GM12878 (cell line): ENCODE results near the gene MYBL2. TPM values are rescaled to one million over a fixed set of nuclear protein-coding genes. Genes with fewer than 3 reads are reported as not detected.

Experiments used
- ATAC-seq: fragments of 200-7000 bp; cut with Tn5 transposase; 3 replicates; pipeline ENCODE4 v1.9.1; 2020; ENCODE audit warnings: mild to moderate bottlenecking, moderate library complexity
- BruUV-seq: library from RNA; stranded (reverse); fragments of 400-500 nt; replicated peaks from 2 replicates; lab custom pipeline; 2021; lab: Mats Ljungman, UMichigan
- CTCF ChIA-PET: fragments of 300-600 bp; sonication (Branson Sonifier 250); formaldehyde crosslinking; extraction: SDS; loops from one replicate; lab custom pipeline; 2021; ENCODE audit warnings: inconsistent platforms; lab: Yijun Ruan, JAX
- POLR2A ChIA-PET: fragments of 350-600 bp; formaldehyde crosslinking; extraction: SDS; loops from one replicate; lab custom pipeline; 2021; ENCODE audit warnings: inconsistent platforms; lab: Charles Lee
- RAD21 ChIA-PET: fragments of 300-600 bp; sonication (Branson Sonifier 250); formaldehyde crosslinking; loops from one replicate; lab custom pipeline; 2023; ENCODE audit warnings: antibody characterized with exemption; ENCODE audit not compliant: unreplicated experiment; lab: Charles Lee
- SMC1A ChIA-PET: fragments of 300-600 bp; sonication (Branson Sonifier 250); formaldehyde crosslinking; loops from one replicate; lab custom pipeline; 2023; ENCODE audit not compliant: unreplicated experiment, uncharacterized antibody; lab: Charles Lee
- DNase-seq: peaks from one replicate; pipeline ENCODE4 v3.0.0-alpha.2; 2011; ENCODE audit warnings: low read depth, low spot score
- FAIRE-seq: peaks from 3 replicates; lab custom pipeline; 2011; peaks lifted over from hg19 to GRCh38; lab: Jason Lieb, UNC
- H2AFZ ChIP-seq: 2 replicates; pipeline ENCODE4 v1.6.0; 2011; ENCODE audit warnings: low read depth, low read length, control low read depth; ENCODE audit not compliant: control insufficient read depth
- H3K27ac ChIP-seq: 2 replicates; pipeline ENCODE4 v1.5.1; 2011; ENCODE audit warnings: control low read depth; ENCODE audit not compliant: control insufficient read depth, insufficient read depth
- H3K27me3 ChIP-seq, 2 experiments: replicated peaks in 1 of 2; 2 replicates each; pipeline versions ENCODE4 v1.6.0 to v1.6.1; 2011; ENCODE audit warnings: low read length in 1 of 2; ENCODE audit not compliant: control insufficient read depth in 2 of 2, insufficient read depth in 2 of 2
- H3K36me3 ChIP-seq, 2 experiments: 2 replicates each; pipeline ENCODE4 v1.5.1; 2011; ENCODE audit warnings: low read length in 1 of 2; ENCODE audit not compliant: control insufficient read depth in 2 of 2, insufficient read depth in 2 of 2
- H3K4me1 ChIP-seq: 2 replicates; pipeline ENCODE4 v1.6.1; 2011; ENCODE audit warnings: mild to moderate bottlenecking, low read length, moderate library complexity, mixed read lengths; ENCODE audit not compliant: control insufficient read depth, insufficient read depth
- H3K4me2 ChIP-seq: 2 replicates; pipeline ENCODE4 v1.6.0; 2011; ENCODE audit warnings: control low read depth; ENCODE audit not compliant: control insufficient read depth, insufficient read depth
- H3K4me3 ChIP-seq: fragments of 200-600 bp; sonication (generic); 2 replicates; pipeline ENCODE4 v1.5.1; 2016
- H3K79me2 ChIP-seq: 2 replicates; pipeline ENCODE4 v1.6.0; 2011; ENCODE audit warnings: low read length; ENCODE audit not compliant: control insufficient read depth, insufficient read depth
- H3K9ac ChIP-seq: 2 replicates; pipeline ENCODE4 v1.8.0; 2011; ENCODE audit warnings: low read length, control low read depth, mixed read lengths; ENCODE audit not compliant: control insufficient read depth, insufficient read depth
- H3K9me3 ChIP-seq: replicated peaks from 3 replicates; pipeline ENCODE4 v1.5.1; 2011; ENCODE audit warnings: mild to moderate bottlenecking, low read length; ENCODE audit not compliant: control insufficient read depth, insufficient read depth
- H4K20me1 ChIP-seq: 2 replicates; pipeline ENCODE4 v1.6.0; 2011; ENCODE audit not compliant: control insufficient read depth, insufficient read depth
- BMI1 ChIP-seq: fragments of 450-650 bp; IDR thresholded peaks from 2 replicates; pipeline ENCODE4 v1.6.1; 2016; ENCODE audit warnings: mild to moderate bottlenecking, moderate library complexity, borderline replicate concordance
- BRCA1 ChIP-seq: IDR thresholded peaks from 2 replicates; pipeline ENCODE4 v1.6.1; 2011; ENCODE audit warnings: low read depth, low read length, improper control_type of control experiment
- CREB1 ChIP-seq: IDR thresholded peaks from 2 replicates; pipeline ENCODE4 v1.6.1; 2012; ENCODE audit warnings: low read depth, mild to moderate bottlenecking, inconsistent platforms
- EED ChIP-seq: sonication (generic); IDR thresholded peaks from 2 replicates; pipeline ENCODE4 v1.6.1; 2016; ENCODE audit warnings: antibody characterized with exemption, low read depth
- EP300 ChIP-seq, 2 experiments: fragments of 150-350 bp in 1 of 2; IDR thresholded peaks; 2 replicates each; pipeline ENCODE4 v1.6.1; 2011 to 2012; ENCODE audit warnings: low read depth in 2 of 2, low read length in 2 of 2, borderline replicate concordance in 1 of 2, improper control_type of control experiment in 1 of 2, inconsistent platforms in 1 of 2; ENCODE audit not compliant: control insufficient read depth in 1 of 2
- KLF5 ChIP-seq: fragments of 450-650 bp; IDR thresholded peaks from 2 replicates; pipeline ENCODE4 v1.6.1; 2014; ENCODE audit warnings: mild to moderate bottlenecking; ENCODE audit not compliant: partially characterized antibody
- PML ChIP-seq: IDR thresholded peaks from 2 replicates; pipeline ENCODE4 v1.6.1; 2012; ENCODE audit warnings: low read length, inconsistent platforms
- RAD51 ChIP-seq: fragments of 450-650 bp; IDR thresholded peaks from 2 replicates; pipeline ENCODE4 v1.6.1; 2016; ENCODE audit warnings: moderate library complexity, mild to moderate bottlenecking, inconsistent platforms
- RB1 ChIP-seq: fragments of 450-650 bp; formaldehyde crosslinking; IDR thresholded peaks from 2 replicates; pipeline ENCODE4 v1.6.1; 2017; ENCODE audit warnings: mild to moderate bottlenecking, borderline replicate concordance
- STAT3 ChIP-seq: IDR thresholded peaks from 2 replicates; pipeline ENCODE4 v1.6.1; 2011; ENCODE audit warnings: low read depth, low read length, improper control_type of control experiment
- TCF3 ChIP-seq: IDR thresholded peaks from 2 replicates; pipeline ENCODE4 v1.6.1; 2012; ENCODE audit warnings: low read depth, mild to moderate bottlenecking, low read length, borderline replicate concordance; ENCODE audit not compliant: insufficient read depth
- ZNF592 ChIP-seq: fragments of 450-650 bp; IDR thresholded peaks from 2 replicates; pipeline ENCODE4 v1.6.1; 2017; ENCODE audit warnings: mild to moderate bottlenecking, moderate library complexity
- ZNF687 ChIP-seq: fragments of 450-650 bp; IDR thresholded peaks from 2 replicates; pipeline ENCODE4 v1.6.1; 2017; ENCODE audit warnings: mild to moderate bottlenecking, moderate library complexity
- WGBS: methylation state at CpG from one replicate; pipeline ENCODE4 v1.1.6; 2016; ENCODE audit warnings: low lambda C conversion rate; ENCODE audit not compliant: insufficient replicate concordance, insufficient coverage; ENCODE audit errors: missing lambda C conversion rate; 5-methylcytosine and 5-hydroxymethylcytosine counted together
- in situ Hi-C: fragments of 300-500 bp; cut with MboI; formaldehyde crosslinking; loops from 9 replicates; pipeline ENCODE4 v1.14.3; 2018; ENCODE audit warnings: mixed read lengths
- intact Hi-C: fragments of 100-400 bp; cut with micrococcal nuclease; formaldehyde crosslinking; loops from one replicate; pipeline ENCODE4 v1.14.2; 2022; ENCODE audit not compliant: unreplicated experiment
- polyA plus RNA-seq, 11 experiments: library from polyadenylated mRNA; depleted of rRNA in 4 of 11; unstranded in 6 of 11; stranded (reverse) in 5 of 11; fragments of >200 nt; fragmentation: Nextera tagmentation in 4 of 11; fragmentation: Illumina TruSeq in 1 of 11; extraction: Ambion mirVana in 4 of 11; extraction: Trizol in 1 of 11; gene quantifications; 1 replicate in 1 of 11; 2 replicates in 10 of 11; pipeline versions ENCODE4 v1.2.1 to v1.2.3, GENCODE V29; 2011 to 2016; ENCODE audit warnings: inconsistent platforms in 2 of 11, missing spikeins in 2 of 11, low read depth in 1 of 11
- total RNA-seq, 4 experiments: library from RNA; depleted of rRNA in 3 of 4; stranded (reverse); fragments of >200 nt in 3 of 4; fragmentation: Illumina TruSeq in 1 of 4; extraction: Trizol in 1 of 4; gene quantifications; 2 replicates each; pipeline versions ENCODE4 v1.2.1 to v1.2.3, GENCODE V29; 2013 to 2021

The MYBL2 gene
- total and polyA plus RNA-seq, 10 of the 15 experiments (the other 5 are each of a cell fraction or from before 2014, with no cell fraction given) = 4.5 to 213 (median 74.2) TPM

- TF ChIP-seq STAT3 = no peak
- TF ChIP-seq, all 136 proteins: peak for 0
These were observed 65.0 kb downstream of the MYBL2 start (continued) for GRCh38 chr20:43731927-43732326.

GRCh38 chr20:43736588-43737158 lies 69.8 kb downstream of the MYBL2 start:
- Histone ChIP-seq H3K27me3 (no peaks in the 10 kb centered on the region), H2AFZ (no peak overlapping the region), H3K9ac (no peak overlapping the region), H3K4me3 (no peak overlapping the region), H3K79me2 (no peaks in the 10 kb centered on the region), H3K36me3 (no peaks in the 10 kb centered on the region), H3K4me2 (no peak overlapping the region), H3K9me3 (no peaks in the 10 kb centered on the region; the same call in 2 of the 3 replicates), H3K4me1 (peaks cover 38% of the 10 kb centered on the region), H4K20me1 (no peaks in the 10 kb centered on the region), H3K27ac (no peak overlapping the region)
- 3% methylated on average over 2 of the region's 2 CpGs for WGBS
- in situ Hi-C loops (no loop called here), intact Hi-C loops (no loop called here)
- POLR2A ChIA-PET = interaction anchor here (0.7 to 2.4 kb wide), 10 partner anchors 9 to 336 kb away, joined by 3 to 12 read pairs (median 4); partner anchors contain the start of genes GTSF1L and SRSF6
- no TSS peak for BruUV-seq
- DNase-seq = peak; percentile 79
- CTCF ChIA-PET = interaction anchor here (0.6 to 6.1 kb wide), 11 partner anchors 14 to 356 kb away, joined by 3 to 64 read pairs (median 5); no protein-coding TSS in a partner anchor
- no peak for FAIRE-seq
- SMC1A ChIA-PET = interaction anchor here (0.7 to 6.7 kb wide), 25 partner anchors 8 to 355 kb away, joined by 3 to 83 read pairs (median 5); no protein-coding TSS in a partner anchor
- RAD21 ChIA-PET = interaction anchor here (0.6 to 3.3 kb wide), 28 partner anchors 9 to 358 kb away, joined by 3 to 43 read pairs (median 4); no protein-coding TSS in a partner anchor
- ATAC-seq = peak; percentile 95
- no peak for TF ChIP-seq BRCA1
- 0 out of 2 replicates have a peak, but pooled peaks have one; percentile 69 for TF ChIP-seq ZNF592
- peak; percentile 88 for TF ChIP-seq ZNF687
- peak; percentile 75 to 92 for TF ChIP-seq EP300 (IDR thresholded peaks at IDR 0.05; ENCODE audit: borderline replicate concordance in 1 of 2, control insufficient read depth in 1 of 2, low read depth in 2 of 2, low read length in 2 of 2)
- no peak; the same call in 1 of the 2 replicates for TF ChIP-seq CREB1
- TF ChIP-seq TCF3 = no peak
- no peak for TF ChIP-seq PML
- TF ChIP-seq KLF5 = peak; percentile 75
- TF ChIP-seq STAT3 = no peak
- TF ChIP-seq EED = peak; percentile 59; the same call in 1 of the 2 replicates
- TF ChIP-seq BMI1 = peak; percentile 99
- peak; percentile 89 for TF ChIP-seq RAD51
- TF ChIP-seq RB1 = no peak
